C4-2B (cell line): Measurements from ENCODE around the gene CCSER1.

Source experiments
- CTCF ChIP-seq: fragments of 450-650 bp; conservative IDR thresholded peaks from 2 replicates; pipeline ENCODE4 v1.5.1; 2017; ENCODE audit warnings: mild to moderate bottlenecking
- ZFX ChIP-seq: fragments of 450-650 bp; IDR thresholded peaks from 2 replicates; pipeline ENCODE4 v1.6.1; 2017

GRCh38 chr4:90824266-90825150, 697.3 kb downstream of the CCSER1 start:
- TF ChIP-seq CTCF = no peak
- no peak for TF ChIP-seq ZFX
